Vagina (tissue), 2 donors: ENCODE measurements around the gene TAF4B. TPM values are rescaled to one million over a fixed set of nuclear protein-coding genes. Genes with fewer than 3 reads are reported as not detected.
"Not testable (repeated sequence)": the region's sequence is repeated elsewhere in the genome, so short reads cannot be mapped to it uniquely, and the experiment has no call there.

Experiments used
- DNase-seq, 2 donors: peaks; one replicate each; pipeline ENCODE4 v3.0.0-alpha.2; 2017; ENCODE audit errors: extremely low spot score in 2 of 2
- H3K27ac ChIP-seq: fragments of 200-600 bp; sonication (generic); one replicate; pipeline ENCODE4 v1.5.1; 2019
- H3K27me3 ChIP-seq: fragments of 200-600 bp; sonication (generic); one replicate; pipeline ENCODE4 v1.5.1; 2019
- H3K36me3 ChIP-seq, 2 donors: fragments of 200-600 bp; sonication (generic); one replicate each; pipeline ENCODE4 v1.5.1; 2017 to 2019
- H3K4me1 ChIP-seq: fragments of 200-600 bp; sonication (generic); one replicate; pipeline ENCODE4 v1.5.1; 2019
- H3K4me3 ChIP-seq, 2 donors: fragments of 200-600 bp; sonication (generic); 1 replicate in 1 of 2; 2 replicates in 1 of 2; pipeline ENCODE4 v1.5.1; 2016 to 2019
- H3K9me3 ChIP-seq: fragments of 200-600 bp; sonication (generic); one replicate; pipeline ENCODE4 v1.5.1; 2019
- POLR2A ChIP-seq, 2 donors: fragments of 450-650 bp; IDR thresholded peaks; one replicate each; pipeline ENCODE4 v1.6.1; 2017; ENCODE audit warnings: antibody characterized with exemption in 2 of 2, mild to moderate bottlenecking in 2 of 2, moderate library complexity in 2 of 2
- POLR2AphosphoS5 ChIP-seq, 2 donors: sonication (generic); formaldehyde crosslinking; IDR thresholded peaks; one replicate each; pipeline ENCODE4 v1.9.0; 2017; ENCODE audit warnings: antibody characterized with exemption in 2 of 2, mild to moderate bottlenecking in 2 of 2, low read depth in 1 of 2; ENCODE audit not compliant: insufficient read depth in 1 of 2
- intact Hi-C: fragments of 100-400 bp; cut with DNase I; formaldehyde crosslinking; loops from one replicate; pipeline ENCODE4 v1.15.1; 2023
- total RNA-seq: library from RNA; depleted of rRNA; stranded (reverse); fragments of >200 nt; gene quantifications from one replicate; pipeline ENCODE4 v1.2.3, GENCODE V29; 2016
- TF ChIP-seq, protein P1 (sequence below), 3 experiments: fragments of 450-650 bp in 2 of 3; fragments of 200-600 bp in 1 of 3; sonication (generic) in 1 of 3; IDR thresholded peaks; one replicate each; pipeline ENCODE4 v1.5.1; 2017 to 2019; ENCODE audit warnings: antibody characterized with exemption in 3 of 3, mild to moderate bottlenecking in 2 of 3, moderate library complexity in 2 of 3

TAF4B gene
- total RNA-seq, 1 donor from 2014 or later = 16.0 TPM

GRCh38 chr18:26190506-26190905 lies 35.7 kb upstream of the TAF4B start:
- DNase-seq = no peak
- TF ChIP-seq POLR2AphosphoS5 (IDR thresholded peaks at IDR 0.05; ENCODE audit: insufficient read depth in 1 of 2, low read depth in 1 of 2) = no peak
- TF ChIP-seq, protein P1, sequence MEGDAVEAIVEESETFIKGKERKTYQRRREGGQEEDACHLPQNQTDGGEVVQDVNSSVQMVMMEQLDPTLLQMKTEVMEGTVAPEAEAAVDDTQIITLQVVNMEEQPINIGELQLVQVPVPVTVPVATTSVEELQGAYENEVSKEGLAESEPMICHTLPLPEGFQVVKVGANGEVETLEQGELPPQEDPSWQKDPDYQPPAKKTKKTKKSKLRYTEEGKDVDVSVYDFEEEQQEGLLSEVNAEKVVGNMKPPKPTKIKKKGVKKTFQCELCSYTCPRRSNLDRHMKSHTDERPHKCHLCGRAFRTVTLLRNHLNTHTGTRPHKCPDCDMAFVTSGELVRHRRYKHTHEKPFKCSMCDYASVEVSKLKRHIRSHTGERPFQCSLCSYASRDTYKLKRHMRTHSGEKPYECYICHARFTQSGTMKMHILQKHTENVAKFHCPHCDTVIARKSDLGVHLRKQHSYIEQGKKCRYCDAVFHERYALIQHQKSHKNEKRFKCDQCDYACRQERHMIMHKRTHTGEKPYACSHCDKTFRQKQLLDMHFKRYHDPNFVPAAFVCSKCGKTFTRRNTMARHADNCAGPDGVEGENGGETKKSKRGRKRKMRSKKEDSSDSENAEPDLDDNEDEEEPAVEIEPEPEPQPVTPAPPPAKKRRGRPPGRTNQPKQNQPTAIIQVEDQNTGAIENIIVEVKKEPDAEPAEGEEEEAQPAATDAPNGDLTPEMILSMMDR (IDR thresholded peaks at IDR 0.05) = no peak
- TF ChIP-seq POLR2A (IDR thresholded peaks at IDR 0.05) = no peak
- no peaks in the 10 kb centered on the region for H3K36me3 ChIP-seq
- no peaks in the 10 kb centered on the region for H3K4me1 ChIP-seq
- intact Hi-C loops = no loop called here
- H3K27ac ChIP-seq = no peak overlapping the region
- no peak overlapping the region for H3K4me3 ChIP-seq
- no peaks in the 10 kb centered on the region for H3K9me3 ChIP-seq
- no peaks in the 10 kb centered on the region for H3K27me3 ChIP-seq

GRCh38 chr18:26192233-26192632 lies 34.0 kb upstream of the TAF4B start:
- Histone ChIP-seq H3K4me3 (no peak overlapping the region), H3K9me3 (no peaks in the 10 kb centered on the region), H3K27me3 (no peaks in the 10 kb centered on the region), H3K27ac (no peak overlapping the region), H3K36me3 (no peaks in the 10 kb centered on the region), H3K4me1 (no peaks in the 10 kb centered on the region)
- no peak for DNase-seq
- TF ChIP-seq POLR2A (IDR thresholded peaks at IDR 0.05) (no peak), POLR2AphosphoS5 (IDR thresholded peaks at IDR 0.05; ENCODE audit: insufficient read depth in 1 of 2, low read depth in 1 of 2) (no peak)
- TF ChIP-seq, protein P1 (IDR thresholded peaks at IDR 0.05) = no peak
- intact Hi-C loops = no loop called here

DNA sequence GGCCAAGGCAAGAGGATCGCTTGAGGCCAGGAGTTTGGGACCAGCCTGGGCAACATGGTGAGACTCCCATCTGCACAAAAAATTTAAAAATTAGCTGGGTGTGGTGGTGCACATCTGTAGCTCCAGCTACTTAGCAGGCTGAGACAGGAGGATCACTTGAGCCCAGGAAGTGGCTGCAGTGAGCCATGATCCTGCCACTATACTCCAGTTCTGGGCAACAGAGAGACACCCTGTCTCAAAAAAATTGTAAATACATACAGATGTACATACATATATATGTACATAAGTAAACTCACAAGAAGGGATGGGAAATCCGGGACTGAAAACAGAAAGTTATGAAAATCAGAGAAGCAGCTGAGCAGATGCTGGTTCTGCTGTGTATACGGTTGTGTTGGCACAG lies 29.6 kb upstream of the TAF4B start:
- TF ChIP-seq POLR2A (IDR thresholded peaks at IDR 0.05) (no peak), POLR2AphosphoS5 (IDR thresholded peaks at IDR 0.05; ENCODE audit: insufficient read depth in 1 of 2, low read depth in 1 of 2) (no peak)
- TF ChIP-seq, protein P1 (IDR thresholded peaks at IDR 0.05) = no peak
- H3K36me3 ChIP-seq = no peaks in the 10 kb centered on the region

GRCh38 chr18:26202001-26202400 lies 24.2 kb upstream of the TAF4B start:
- H3K36me3 ChIP-seq, intact Hi-C loops, H3K4me3 ChIP-seq, H3K9me3 ChIP-seq, H3K27me3 ChIP-seq, H3K4me1 ChIP-seq, DNase-seq, H3K27ac ChIP-seq: not testable (repeated sequence)

More for the DNA sequence above, 29.6 kb upstream of the TAF4B start:
- no peaks in the 10 kb centered on the region for H3K27me3 ChIP-seq
- intact Hi-C loops = no loop called here
- no peaks in the 10 kb centered on the region for H3K9me3 ChIP-seq
- no peak overlapping the region for H3K4me3 ChIP-seq
- H3K4me1 ChIP-seq = no peaks in the 10 kb centered on the region
- H3K27ac ChIP-seq = no peak overlapping the region
- no peak for DNase-seq

DNA sequence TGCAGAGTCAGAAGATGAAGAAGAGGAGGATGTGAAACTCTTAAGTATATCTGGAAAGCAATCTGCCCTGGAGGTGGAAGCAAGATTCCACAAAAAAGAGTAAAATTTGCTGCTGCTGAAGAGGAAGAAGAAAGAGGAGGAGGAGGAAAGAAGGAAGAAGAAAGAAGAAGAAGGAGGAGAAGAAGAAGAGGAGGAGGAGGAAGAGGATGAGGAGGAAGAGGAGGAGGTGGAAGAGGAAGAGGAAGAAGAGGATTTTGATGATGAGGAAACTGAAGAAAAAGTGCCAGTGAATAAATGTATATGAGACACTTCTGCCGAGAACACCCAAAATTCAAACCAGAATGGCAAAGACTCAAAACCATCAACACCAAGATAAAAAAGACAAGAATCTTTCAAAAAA lies 20.9 kb upstream of the TAF4B start:
- no peaks in the 10 kb centered on the region for H3K36me3 ChIP-seq
- no peak overlapping the region for H3K27ac ChIP-seq
- H3K9me3 ChIP-seq = no peaks in the 10 kb centered on the region
- intact Hi-C loops = no loop called here
- no peaks in the 10 kb centered on the region for H3K4me1 ChIP-seq
- TF ChIP-seq, protein P1 (IDR thresholded peaks at IDR 0.05) = no peak
- TF ChIP-seq POLR2AphosphoS5 (IDR thresholded peaks at IDR 0.05; ENCODE audit: insufficient read depth in 1 of 2, low read depth in 1 of 2) (no peak), POLR2A (IDR thresholded peaks at IDR 0.05) (no peak)
- H3K4me3 ChIP-seq = no peak overlapping the region
- no peaks in the 10 kb centered on the region for H3K27me3 ChIP-seq
- DNase-seq = no peak

DNA sequence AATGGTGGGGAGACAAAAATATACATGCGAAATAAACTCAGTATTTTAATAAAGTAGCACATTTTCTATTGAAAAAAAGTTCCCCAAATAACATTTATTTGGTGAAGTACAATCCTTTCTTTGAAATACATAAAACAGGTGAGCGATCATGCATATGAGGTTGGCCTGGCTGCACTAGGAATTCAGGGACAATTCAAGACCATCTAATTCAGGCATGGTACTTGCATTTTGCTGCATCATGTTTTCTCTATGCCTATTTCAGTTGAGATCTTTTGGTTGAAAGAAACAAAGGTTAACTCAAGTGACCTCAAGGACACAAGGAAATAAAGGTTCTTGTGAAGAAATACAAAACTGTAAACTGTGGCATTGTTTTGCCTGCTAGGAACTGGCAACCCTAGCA lies 19.8 kb upstream of the TAF4B start:
- no peaks in the 10 kb centered on the region for H3K9me3 ChIP-seq
- H3K27ac ChIP-seq = no peak overlapping the region
- no peak overlapping the region for H3K4me3 ChIP-seq
- intact Hi-C loops = no loop called here
- H3K27me3 ChIP-seq = no peaks in the 10 kb centered on the region
- no peaks in the 10 kb centered on the region for H3K4me1 ChIP-seq
- H3K36me3 ChIP-seq = no peaks in the 10 kb centered on the region
- TF ChIP-seq, protein P1 (IDR thresholded peaks at IDR 0.05) = no peak
- TF ChIP-seq POLR2AphosphoS5 (IDR thresholded peaks at IDR 0.05; ENCODE audit: insufficient read depth in 1 of 2, low read depth in 1 of 2) = no peak
- no peak for TF ChIP-seq POLR2A (IDR thresholded peaks at IDR 0.05)
- DNase-seq = no peak
